H1 (cell line): Measurements from ENCODE around the gene NRSN2.

Experiments
- CREB1 ChIP-seq: IDR thresholded peaks from 2 replicates; pipeline ENCODE4 v1.6.1; 2012; ENCODE audit warnings: inconsistent platforms
- EP300 ChIP-seq, 2 experiments: IDR thresholded peaks; 1 replicate in 1 of 2; 2 replicates in 1 of 2; pipeline ENCODE4 v1.6.1; 2011 to 2012; ENCODE audit warnings: low read depth in 2 of 2, low read length in 2 of 2, mild to moderate bottlenecking in 2 of 2, borderline replicate concordance in 1 of 2, inconsistent platforms in 1 of 2, moderate library complexity in 1 of 2
- FOSL1 ChIP-seq: IDR thresholded peaks from 2 replicates; pipeline ENCODE4 v1.6.1; 2011; ENCODE audit warnings: mild to moderate bottlenecking, low read depth, low read length, moderate library complexity; ENCODE audit not compliant: insufficient read depth
- JUND ChIP-seq: IDR thresholded peaks from 2 replicates; pipeline ENCODE4 v1.6.1; 2011; ENCODE audit warnings: mild to moderate bottlenecking, improper control_type of control experiment, low read length
- POLR2AphosphoS5 ChIP-seq: IDR thresholded peaks from 2 replicates; pipeline ENCODE4 v1.6.1; 2011; ENCODE audit warnings: low read depth, low read length
- TF ChIP-seq, protein P1 (sequence below), 3 experiments: IDR thresholded peaks; 1 replicate in 2 of 3; 2 replicates in 1 of 3; pipeline versions ENCODE4 v1.5.1 to v1.6.1; 2011; ENCODE audit warnings: low read length in 3 of 3, mild to moderate bottlenecking in 3 of 3, inconsistent platforms in 2 of 3, low read depth in 1 of 3, moderate library complexity in 1 of 3; ENCODE audit not compliant: insufficient read depth in 1 of 3; ENCODE audit errors: control extremely low read depth in 1 of 3

- no peak for TF ChIP-seq JUND
- TF ChIP-seq, protein P1, sequence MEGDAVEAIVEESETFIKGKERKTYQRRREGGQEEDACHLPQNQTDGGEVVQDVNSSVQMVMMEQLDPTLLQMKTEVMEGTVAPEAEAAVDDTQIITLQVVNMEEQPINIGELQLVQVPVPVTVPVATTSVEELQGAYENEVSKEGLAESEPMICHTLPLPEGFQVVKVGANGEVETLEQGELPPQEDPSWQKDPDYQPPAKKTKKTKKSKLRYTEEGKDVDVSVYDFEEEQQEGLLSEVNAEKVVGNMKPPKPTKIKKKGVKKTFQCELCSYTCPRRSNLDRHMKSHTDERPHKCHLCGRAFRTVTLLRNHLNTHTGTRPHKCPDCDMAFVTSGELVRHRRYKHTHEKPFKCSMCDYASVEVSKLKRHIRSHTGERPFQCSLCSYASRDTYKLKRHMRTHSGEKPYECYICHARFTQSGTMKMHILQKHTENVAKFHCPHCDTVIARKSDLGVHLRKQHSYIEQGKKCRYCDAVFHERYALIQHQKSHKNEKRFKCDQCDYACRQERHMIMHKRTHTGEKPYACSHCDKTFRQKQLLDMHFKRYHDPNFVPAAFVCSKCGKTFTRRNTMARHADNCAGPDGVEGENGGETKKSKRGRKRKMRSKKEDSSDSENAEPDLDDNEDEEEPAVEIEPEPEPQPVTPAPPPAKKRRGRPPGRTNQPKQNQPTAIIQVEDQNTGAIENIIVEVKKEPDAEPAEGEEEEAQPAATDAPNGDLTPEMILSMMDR (IDR thresholded peaks at IDR 0.05; ENCODE audit: control extremely low read depth in 1 of 3, insufficient read depth in 1 of 3, low read depth in 1 of 3, low read length in 3 of 3): no peak
- TF ChIP-seq EP300 (IDR thresholded peaks at IDR 0.05; ENCODE audit: borderline replicate concordance in 1 of 2, low read depth in 2 of 2, low read length in 2 of 2): peak in 1 of 2 experiments; percentile 65; a peak in 1 of 3 replicates
- no peak for TF ChIP-seq FOSL1
- TF ChIP-seq CREB1: peak; percentile 83
- TF ChIP-seq POLR2AphosphoS5: peak; percentile 82; the same call in 1 of the 2 replicates
These were observed 951 bp downstream of the NRSN2 start for GRCh38 chr20:347640-348484.
